Esophagus squamous epithelium (tissue), 4 donors: Measurements from ENCODE around the gene EBF4.
"Not testable (repeated sequence)": the region's sequence is repeated elsewhere in the genome, so short reads cannot be mapped to it uniquely, and the experiment has no call there.

Experiments used
- POLR2A ChIP-seq, 4 donors: fragments of 450-650 bp; IDR thresholded peaks; one replicate each; pipeline ENCODE4 v1.6.1; 2017; ENCODE audit warnings: antibody characterized with exemption in 4 of 4, mild to moderate bottlenecking in 4 of 4, moderate library complexity in 3 of 4
- TF ChIP-seq, protein P1 (sequence below), 6 experiments: fragments of 450-650 bp in 4 of 6; fragments of 200-600 bp in 2 of 6; sonication (generic) in 2 of 6; IDR thresholded peaks; one replicate each; pipeline ENCODE4 v1.5.1; 2016 to 2019; ENCODE audit warnings: antibody characterized with exemption in 6 of 6, mild to moderate bottlenecking in 4 of 6, moderate library complexity in 4 of 6

DNA sequence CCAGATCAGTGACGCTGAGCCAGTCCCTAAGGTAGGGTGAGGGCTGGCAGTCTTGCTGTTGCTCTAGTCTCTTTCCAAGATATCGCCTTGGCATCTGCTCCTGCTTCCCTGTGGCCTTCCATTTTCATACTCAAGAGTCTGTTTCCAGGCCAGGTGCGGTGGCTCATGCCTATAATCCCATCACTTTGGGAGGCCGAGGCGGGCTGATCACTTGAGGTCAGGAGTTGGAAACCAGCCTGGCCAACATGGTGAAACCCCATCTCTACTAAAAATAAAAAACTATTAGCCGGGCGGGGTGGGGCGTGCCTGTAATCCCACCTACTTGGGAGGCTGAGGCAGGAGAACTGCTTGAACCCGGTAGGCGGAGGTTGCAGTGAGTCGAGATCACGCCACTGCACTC is 77.5 kb downstream of the EBF4 start:
- TF ChIP-seq POLR2A (IDR thresholded peaks at IDR 0.05): not testable (repeated sequence)
- TF ChIP-seq, protein P1, sequence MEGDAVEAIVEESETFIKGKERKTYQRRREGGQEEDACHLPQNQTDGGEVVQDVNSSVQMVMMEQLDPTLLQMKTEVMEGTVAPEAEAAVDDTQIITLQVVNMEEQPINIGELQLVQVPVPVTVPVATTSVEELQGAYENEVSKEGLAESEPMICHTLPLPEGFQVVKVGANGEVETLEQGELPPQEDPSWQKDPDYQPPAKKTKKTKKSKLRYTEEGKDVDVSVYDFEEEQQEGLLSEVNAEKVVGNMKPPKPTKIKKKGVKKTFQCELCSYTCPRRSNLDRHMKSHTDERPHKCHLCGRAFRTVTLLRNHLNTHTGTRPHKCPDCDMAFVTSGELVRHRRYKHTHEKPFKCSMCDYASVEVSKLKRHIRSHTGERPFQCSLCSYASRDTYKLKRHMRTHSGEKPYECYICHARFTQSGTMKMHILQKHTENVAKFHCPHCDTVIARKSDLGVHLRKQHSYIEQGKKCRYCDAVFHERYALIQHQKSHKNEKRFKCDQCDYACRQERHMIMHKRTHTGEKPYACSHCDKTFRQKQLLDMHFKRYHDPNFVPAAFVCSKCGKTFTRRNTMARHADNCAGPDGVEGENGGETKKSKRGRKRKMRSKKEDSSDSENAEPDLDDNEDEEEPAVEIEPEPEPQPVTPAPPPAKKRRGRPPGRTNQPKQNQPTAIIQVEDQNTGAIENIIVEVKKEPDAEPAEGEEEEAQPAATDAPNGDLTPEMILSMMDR (IDR thresholded peaks at IDR 0.05): not testable (repeated sequence)
